Stimulated activated CD4-positive, alpha-beta T cell treated with anti-CD3 and anti-CD28 coated beads, Interleukin-4, amount 100 ng/mL, for 24 hours (primary cell): Measurements from ENCODE around the gene NACA2.
"Not testable (repeated sequence)": the region's sequence is repeated elsewhere in the genome, so short reads cannot be mapped to it uniquely, and the experiment has no call there.

Experiments
- DNase-seq: peaks from one replicate; pipeline ENCODE4 v3.0.0-alpha.2; 2020

NACA2 gene

GRCh38 chr17:61598014-61598413, 7.0 kb upstream of the NACA2 start:
- DNase-seq: no peak

GRCh38 chr17:61597607-61598006, 6.6 kb upstream of the NACA2 start:
- no peak for DNase-seq

GRCh38 chr17:61595418-61596186, 4.6 kb upstream of the NACA2 start:
- DNase-seq: no peak

- no peak for DNase-seq
Observed at GRCh38 chr17:61594294-61594825, 3.3 kb upstream of the NACA2 start.

DNA sequence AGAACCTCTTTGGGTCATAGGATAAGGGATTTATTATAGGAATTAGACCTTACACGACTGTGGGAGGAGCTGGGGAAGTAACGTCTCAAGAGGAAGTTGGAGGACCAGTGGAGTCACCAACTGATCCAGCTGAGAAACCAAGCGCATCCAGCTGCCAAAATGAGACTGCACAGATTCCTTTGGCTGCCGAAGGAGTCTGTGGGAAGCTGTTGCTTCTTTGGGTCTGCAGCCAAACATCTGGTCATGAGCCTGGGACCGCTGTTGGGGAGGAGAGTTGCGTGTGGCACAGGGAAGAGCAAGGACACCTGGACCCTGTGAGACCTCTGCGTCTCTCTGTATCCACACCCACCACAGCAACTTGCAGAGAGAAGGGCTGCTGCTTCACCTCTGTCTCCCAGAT, 2.4 kb upstream of the NACA2 start:
- DNase-seq: no peak

DNA sequence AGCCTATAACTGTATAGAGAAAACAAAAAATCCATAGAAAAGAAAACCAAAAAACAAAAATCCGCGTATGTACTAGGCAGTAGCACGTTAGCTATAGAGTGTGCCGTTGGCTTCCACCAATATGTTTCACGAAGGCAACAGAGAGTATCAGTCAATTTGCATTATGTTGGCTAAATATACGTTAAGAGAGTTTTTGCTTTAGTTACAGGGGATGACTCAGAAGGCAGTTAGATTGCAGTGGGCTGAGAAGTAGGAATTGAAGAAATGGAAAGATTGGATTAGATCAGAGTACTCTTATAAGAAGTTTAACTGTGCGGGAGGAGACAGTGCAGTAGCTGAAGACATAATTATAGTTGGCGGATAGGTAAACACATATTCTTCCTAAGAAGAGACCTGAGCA, 911 bp upstream of the NACA2 start:
- no peak for DNase-seq

GRCh38 chr17:61589990-61590389, 1.0 kb downstream of the NACA2 start:
- no peak for DNase-seq

- no peak for DNase-seq
Observed at GRCh38 chr17:61587807-61588660, 3.0 kb downstream of the NACA2 start.

DNA sequence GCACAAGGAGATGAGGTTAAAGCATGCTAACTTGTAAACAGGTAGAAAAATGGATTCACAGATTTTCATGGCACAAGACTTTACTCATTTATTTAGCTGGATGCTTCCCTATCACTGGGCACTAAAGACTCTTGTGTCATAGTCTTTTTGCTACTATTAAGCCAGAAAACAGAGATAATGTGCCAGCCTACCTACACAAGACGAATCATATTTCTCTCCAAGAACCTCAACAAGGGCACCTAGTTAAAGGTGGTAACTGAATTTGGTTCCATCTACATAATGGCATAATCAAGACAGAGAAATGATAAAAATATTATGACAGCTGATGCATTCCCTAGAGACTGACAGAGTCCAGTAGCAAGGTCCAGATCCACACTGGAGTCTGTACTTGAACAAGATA, 3.8 kb downstream of the NACA2 start:
- no peak for DNase-seq

- DNase-seq: not testable (repeated sequence)
Observed at GRCh38 chr17:61586622-61587021, 4.4 kb downstream of the NACA2 start.

DNA sequence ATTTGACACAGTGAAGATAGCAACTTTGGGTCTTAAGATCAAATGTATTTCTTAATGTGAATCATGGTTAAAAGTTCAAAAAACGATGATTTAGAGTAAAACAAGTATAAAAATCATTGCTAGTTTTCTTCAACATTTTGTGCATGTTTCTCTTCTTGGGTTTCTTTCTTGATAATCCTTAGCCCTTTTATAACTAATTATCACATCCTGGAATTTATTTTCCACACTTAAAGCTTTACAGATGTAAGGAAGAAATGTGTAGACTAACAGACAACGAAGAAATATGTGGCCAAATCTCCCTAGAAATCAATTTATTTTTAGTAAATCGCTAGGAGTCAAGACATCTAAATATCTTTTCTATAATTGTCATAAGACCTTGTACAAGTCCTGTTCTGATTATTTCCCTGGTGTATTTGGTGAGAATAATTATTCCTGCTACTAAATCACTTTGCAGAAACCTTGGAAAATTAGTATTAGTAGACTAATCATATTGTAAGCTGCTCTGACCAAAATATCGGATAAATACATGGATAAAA, 4.9 kb downstream of the NACA2 start:
- DNase-seq: no peak

DNA sequence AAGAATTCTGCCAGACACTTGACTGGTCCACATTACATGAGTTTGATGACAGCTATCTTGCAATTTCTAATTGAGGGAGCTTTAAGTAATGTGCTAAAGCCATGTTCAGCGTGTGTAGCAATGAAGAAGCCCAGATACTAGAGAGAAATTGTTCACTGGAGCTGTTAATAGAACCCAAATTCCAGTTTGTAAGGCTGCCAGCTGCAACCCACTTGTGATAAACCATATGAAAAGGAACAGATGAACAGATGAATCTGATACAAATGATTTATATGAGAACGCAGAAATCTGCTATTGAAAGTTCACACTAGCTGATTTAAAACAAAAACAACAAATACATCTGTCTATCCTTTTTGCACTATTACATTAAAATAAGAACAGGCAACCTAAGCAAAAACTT, 6.2 kb downstream of the NACA2 start:
- no peak for DNase-seq

DNA sequence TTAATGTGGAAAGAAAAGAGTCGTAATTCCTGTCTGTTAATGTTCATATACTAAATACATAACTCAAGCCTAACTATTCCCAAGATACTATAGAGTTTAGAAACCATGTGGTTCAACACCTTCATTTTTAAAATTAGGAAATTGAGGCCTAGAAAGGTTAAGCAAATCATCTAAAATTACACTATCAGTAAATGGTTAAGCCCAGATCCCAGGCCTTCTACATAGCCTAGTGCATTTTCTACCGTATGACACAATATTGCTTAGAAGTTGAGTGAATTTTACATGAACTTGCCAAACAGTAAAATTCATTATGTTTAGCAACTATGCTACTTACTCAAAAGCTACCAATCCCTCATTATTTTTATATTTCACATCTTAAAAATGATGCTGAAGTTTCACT, 6.8 kb downstream of the NACA2 start:
- DNase-seq: no peak

GRCh38 chr17:61583660-61584264, 7.3 kb downstream of the NACA2 start:
- DNase-seq: no peak

GRCh38 chr17:61583242-61583641, 7.8 kb downstream of the NACA2 start:
- DNase-seq: no peak

- DNase-seq: no peak
Observed at GRCh38 chr17:61582593-61582992, 8.4 kb downstream of the NACA2 start.

DNA sequence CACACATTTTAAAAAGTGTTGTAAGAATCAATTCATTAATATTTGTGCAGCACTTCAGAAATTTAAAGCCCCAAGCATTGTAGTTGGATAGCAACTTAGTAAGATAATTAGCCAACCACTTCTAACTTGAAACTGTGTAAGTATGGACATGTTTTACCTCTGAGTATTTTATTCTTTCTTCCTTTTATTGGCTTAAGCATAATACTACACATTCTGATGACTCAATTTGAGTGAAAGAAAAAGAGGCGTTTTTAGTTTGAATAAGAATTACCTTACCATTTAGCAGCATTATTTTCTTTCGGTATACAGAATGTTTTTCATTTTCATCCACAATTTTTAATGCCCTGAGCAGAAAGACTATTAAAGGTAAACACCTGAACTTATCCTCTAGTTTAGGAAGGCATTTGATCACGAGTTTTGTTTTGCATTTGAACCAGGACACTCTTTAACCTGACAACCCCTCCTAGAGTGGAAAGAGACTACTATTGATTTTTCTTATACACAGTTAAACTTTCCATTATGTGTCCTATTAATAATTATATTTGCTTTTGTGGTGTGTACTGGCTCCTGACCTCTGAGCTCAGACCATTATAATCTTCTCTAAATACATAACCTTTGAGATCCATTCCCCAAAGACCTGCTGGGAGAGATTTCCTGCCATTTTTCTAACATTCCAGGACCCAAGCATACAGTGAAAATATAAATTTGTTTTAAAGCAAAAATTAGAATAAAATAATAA, 9.2 kb downstream of the NACA2 start:
- no peak for DNase-seq

DNA sequence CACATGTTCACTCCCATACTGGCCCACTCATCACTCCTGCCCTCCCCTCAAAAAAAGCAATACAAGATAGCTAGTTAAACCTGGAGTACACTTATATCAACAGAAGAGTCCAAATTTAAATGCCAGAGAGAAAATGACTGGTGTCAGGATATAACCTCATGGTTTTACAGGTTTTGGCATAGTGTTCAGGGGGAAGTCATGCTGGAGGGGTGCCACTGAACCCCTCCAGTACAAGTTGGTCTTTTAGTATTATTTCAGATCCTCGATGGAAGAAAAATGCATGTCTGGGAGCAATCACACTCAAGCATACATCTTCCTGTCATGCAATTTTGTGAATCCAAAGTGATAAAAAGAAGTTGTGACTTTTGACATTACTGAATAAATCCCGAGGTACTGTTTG, 10.5 kb downstream of the NACA2 start:
- no peak for DNase-seq

- no peak for DNase-seq
Observed at GRCh38 chr17:61579961-61580360, 11.1 kb downstream of the NACA2 start.

- DNase-seq: no peak
Observed at GRCh38 chr17:61579347-61579746, 11.7 kb downstream of the NACA2 start.

DNA sequence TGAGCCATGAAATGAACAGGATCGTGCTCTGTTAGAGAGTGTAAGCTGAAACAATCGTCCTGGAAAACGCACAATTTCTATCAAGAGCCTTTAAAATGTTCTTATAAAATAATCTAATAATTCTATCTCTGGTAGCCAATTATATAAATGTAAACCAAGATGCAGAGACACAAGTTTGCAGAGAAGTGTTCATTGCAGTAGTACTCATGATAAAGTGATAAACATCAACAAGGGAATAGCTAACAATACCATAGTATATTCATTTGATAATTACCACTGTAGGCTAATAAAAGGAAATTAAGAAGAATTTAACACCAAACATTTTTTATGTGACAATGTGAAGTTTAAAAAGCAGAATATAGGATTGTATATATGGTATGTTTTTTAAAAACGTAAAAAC, 12.4 kb downstream of the NACA2 start:
- no peak for DNase-seq

- no peak for DNase-seq
Observed at GRCh38 chr17:61575983-61576382, 15.0 kb downstream of the NACA2 start.
